Loucy (cell line): ENCODE measurements around the gene ZNF598.

Experiments used
- EZH2phosphoT487 ChIP-seq: fragments of 200-600 bp; IDR thresholded peaks from 2 replicates; pipeline ENCODE4 v1.6.1; 2018; ENCODE audit warnings: antibody characterized with exemption, mild to moderate bottlenecking, moderate library complexity, borderline replicate concordance
- TF ChIP-seq, protein P1 (sequence below): fragments of 200-600 bp; sonication (generic); conservative IDR thresholded peaks from 2 replicates; pipeline ENCODE4 v1.5.1; 2014; ENCODE audit warnings: mild to moderate bottlenecking, antibody characterized with exemption, low read length

- TF ChIP-seq, protein P1, sequence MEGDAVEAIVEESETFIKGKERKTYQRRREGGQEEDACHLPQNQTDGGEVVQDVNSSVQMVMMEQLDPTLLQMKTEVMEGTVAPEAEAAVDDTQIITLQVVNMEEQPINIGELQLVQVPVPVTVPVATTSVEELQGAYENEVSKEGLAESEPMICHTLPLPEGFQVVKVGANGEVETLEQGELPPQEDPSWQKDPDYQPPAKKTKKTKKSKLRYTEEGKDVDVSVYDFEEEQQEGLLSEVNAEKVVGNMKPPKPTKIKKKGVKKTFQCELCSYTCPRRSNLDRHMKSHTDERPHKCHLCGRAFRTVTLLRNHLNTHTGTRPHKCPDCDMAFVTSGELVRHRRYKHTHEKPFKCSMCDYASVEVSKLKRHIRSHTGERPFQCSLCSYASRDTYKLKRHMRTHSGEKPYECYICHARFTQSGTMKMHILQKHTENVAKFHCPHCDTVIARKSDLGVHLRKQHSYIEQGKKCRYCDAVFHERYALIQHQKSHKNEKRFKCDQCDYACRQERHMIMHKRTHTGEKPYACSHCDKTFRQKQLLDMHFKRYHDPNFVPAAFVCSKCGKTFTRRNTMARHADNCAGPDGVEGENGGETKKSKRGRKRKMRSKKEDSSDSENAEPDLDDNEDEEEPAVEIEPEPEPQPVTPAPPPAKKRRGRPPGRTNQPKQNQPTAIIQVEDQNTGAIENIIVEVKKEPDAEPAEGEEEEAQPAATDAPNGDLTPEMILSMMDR: no peak
- no peak for TF ChIP-seq EZH2phosphoT487
Measured at GRCh38 chr16:1976951-1977874, 32.4 kb downstream of the ZNF598 start.
